Adrenal gland (tissue), 12 donors: ENCODE measurements around the gene BTN3A1. TPM values are rescaled to one million over a fixed set of nuclear protein-coding genes. Genes with fewer than 3 reads are reported as not detected.

Experiments used
- DNase-seq, 7 donors: peaks; one replicate each; pipeline ENCODE4 v3.0.0-alpha.2; 2019 to 2020
- H3K27ac ChIP-seq, 5 donors: fragments of 200-600 bp; sonication (generic) in 4 of 5; 1 replicate in 3 of 5; 2 replicates in 2 of 5; pipeline versions ENCODE4 v1.5.1 to v1.8.0; 2016 to 2020; ENCODE audit warnings: mild to moderate bottlenecking in 1 of 5
- H3K27me3 ChIP-seq: fragments of 200-600 bp; 2 replicates; pipeline ENCODE4 v1.8.0; 2021
- H3K36me3 ChIP-seq, 2 donors: fragments of 200-600 bp; replicated peaks in 1 of 2; 1 replicate in 1 of 2; 2 replicates in 1 of 2; pipeline versions ENCODE4 v1.5.1 to v1.8.0; 2018 to 2022
- H3K4me1 ChIP-seq, 2 donors: fragments of 200-600 bp; replicated peaks in 1 of 2; 1 replicate in 1 of 2; 2 replicates in 1 of 2; pipeline versions ENCODE4 v1.5.1 to v1.8.0; 2018 to 2021
- H3K4me3 ChIP-seq, 4 donors: fragments of 200-600 bp; sonication (generic) in 3 of 4; one replicate each; pipeline ENCODE4 v1.5.1; 2016 to 2018
- H3K9me3 ChIP-seq, 3 donors: fragments of 200-600 bp; sonication (generic) in 1 of 3; replicated peaks in 1 of 3; 1 replicate in 2 of 3; 2 replicates in 1 of 3; pipeline versions ENCODE4 v1.5.1 to v1.8.0; 2016 to 2021
- CTCF ChIP-seq, 6 experiments: fragments of 450-650 bp in 4 of 6; fragments of 200-600 bp in 2 of 6; sonication (generic) in 1 of 6; IDR thresholded peaks; 1 replicate in 5 of 6; 2 replicates in 1 of 6; pipeline versions ENCODE4 v1.5.1 to v1.8.0; 2016 to 2021; ENCODE audit warnings: antibody characterized with exemption in 6 of 6, mild to moderate bottlenecking in 2 of 6, moderate library complexity in 1 of 6
- POLR2A ChIP-seq, 2 donors: fragments of 450-650 bp; IDR thresholded peaks; one replicate each; pipeline ENCODE4 v1.6.1; 2017; ENCODE audit warnings: antibody characterized with exemption in 2 of 2, mild to moderate bottlenecking in 2 of 2, moderate library complexity in 1 of 2
- WGBS, 4 donors: extraction: QIAGEN DNeasy Blood & Tissue Kit in 2 of 4; methylation state at CpG; one replicate each; pipeline versions ENCODE4 v1.1.5 to v1.1.7; 2013 to 2017; 5-methylcytosine and 5-hydroxymethylcytosine counted together
- intact Hi-C, 2 donors: fragments of 100-400 bp; cut with DNase I; formaldehyde crosslinking; loops; one replicate each; pipeline versions ENCODE4 v1.14.1 to v1.15.0; 2022 to 2023
- polyA plus RNA-seq, 3 donors: library from polyadenylated mRNA; stranded (reverse); fragments of 200-250 nt in 2 of 3; fragments of 350-450 nt in 1 of 3; fragmentation: Illumina TruSeq in 1 of 3; extraction: RNeasy Lipid Tissue Mini Kit (QIAGEN cat#74804) in 1 of 3; gene quantifications; one replicate each; pipeline ENCODE4 v1.2.3, GENCODE V29; 2013 to 2014
- total RNA-seq, 9 donors: library from RNA; depleted of rRNA in 4 of 9; stranded (reverse); fragments of >200 nt in 4 of 9; fragments of 120-200 nt in 1 of 9; fragmentation: NEBNext Ultra II Directional in 1 of 9; extraction: Animal tissue kit (Norgen Biotek cat#: 25700) in 1 of 9; gene quantifications; one replicate each; pipeline versions ENCODE4 v1.1.0 to v1.2.4, GENCODE V29; 2013 to 2023
- donor health status: healthy with polysubstance abuse.
- donor health status: Bipolar disorder and iron deficiency.
- donor health status: DM: yes; HTN: yes; CAD: no.
- donor health status: DM: no; HTN: no; CAD: no.
- donor health status: DM: no; HTN: no; CAD: no.
- donor health status: DM: yes; HTN: yes; CAD: no.

Gene BTN3A1
- total and polyA plus RNA-seq, 12 donors, result 17.5 to 56.7 (median 38.3) TPM

DNA sequence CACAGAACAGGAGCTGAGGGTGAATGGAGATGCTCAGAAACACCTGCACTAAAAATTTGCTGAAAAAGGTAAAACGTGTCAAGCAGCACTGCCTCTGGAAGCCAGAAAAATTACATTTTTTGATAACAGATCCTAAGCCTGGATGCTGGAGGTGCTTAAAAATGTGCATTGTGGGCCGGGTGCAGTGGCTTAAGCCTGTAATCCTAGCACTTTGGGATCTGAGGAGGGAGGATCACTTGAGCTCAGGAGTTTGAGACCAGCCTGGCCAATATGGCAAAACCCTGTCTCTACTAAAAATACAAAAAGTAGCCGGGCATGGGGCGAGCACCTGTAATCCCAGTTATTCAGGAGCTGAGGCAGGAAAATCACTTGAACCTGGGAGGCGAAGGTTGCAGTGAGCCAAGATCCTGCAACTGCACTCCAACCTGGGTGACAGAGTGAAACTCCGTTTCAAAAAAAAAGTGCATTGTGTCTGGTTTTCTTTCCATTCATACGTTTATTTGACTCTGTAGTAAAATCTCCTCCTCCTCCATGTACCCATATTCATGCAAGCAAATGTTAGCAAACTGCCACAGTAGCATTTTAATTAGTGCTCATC, 587 bp upstream of the BTN3A1 start:
- Histone ChIP-seq H3K27ac (peak overlapping the region in 4 of 5 donors; percentile 44 to 92 (median 84)), H3K36me3 (peaks cover 0 to 6% of the 10 kb centered on the region in 2 donors), H3K27me3 (no peaks in the 10 kb centered on the region), H3K4me1 (peaks cover 0 to 19% of the 10 kb centered on the region in 2 donors), H3K9me3 (no peaks in the 10 kb centered on the region), H3K4me3 (peak overlapping the region in 3 of 4 donors; percentile 34 to 75 (median 42))
- DNase-seq, result no peak
- intact Hi-C loops, result no loop called here
- no peak for TF ChIP-seq CTCF (IDR thresholded peaks at IDR 0.05)
- TF ChIP-seq POLR2A (IDR thresholded peaks at IDR 0.05), result no peak
- WGBS, 4 donors, result 33 to 41% (median 34%) methylated on average over 7 of the region's 7 CpGs

DNA sequence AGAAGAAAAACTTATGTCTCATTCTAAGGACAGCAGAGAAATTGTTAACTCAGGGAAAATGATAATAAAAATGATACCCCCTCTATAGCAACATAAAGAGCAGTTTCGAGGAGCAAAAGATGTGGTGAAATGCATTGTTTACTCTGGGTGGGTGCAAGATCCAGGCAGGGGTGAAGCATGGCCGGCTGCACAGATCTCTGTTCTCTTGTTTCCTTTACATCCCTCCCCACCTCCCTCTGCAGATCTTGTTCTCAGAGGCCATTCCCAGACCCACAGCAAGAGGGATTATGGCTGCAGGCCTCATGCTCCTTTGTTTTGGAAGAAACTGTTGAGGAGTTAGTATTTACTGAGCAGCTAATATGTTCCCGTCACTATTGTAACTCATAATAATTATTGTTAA, 1.8 kb downstream of the BTN3A1 start:
- Histone ChIP-seq H3K27ac (no peak overlapping the region), H3K4me1 (peaks cover 0 to 19% of the 10 kb centered on the region in 2 donors), H3K27me3 (no peaks in the 10 kb centered on the region), H3K9me3 (no peaks in the 10 kb centered on the region), H3K4me3 (no peak overlapping the region), H3K36me3 (peaks cover 0 to 11% of the 10 kb centered on the region in 2 donors)
- no peak for TF ChIP-seq CTCF (IDR thresholded peaks at IDR 0.05)
- TF ChIP-seq POLR2A (IDR thresholded peaks at IDR 0.05), result no peak
- no peak for DNase-seq
- WGBS, 4 donors, result 79 to 89% (median 83%) methylated on average over 3 of the region's 3 CpGs
- intact Hi-C loops, result no loop called here

DNA sequence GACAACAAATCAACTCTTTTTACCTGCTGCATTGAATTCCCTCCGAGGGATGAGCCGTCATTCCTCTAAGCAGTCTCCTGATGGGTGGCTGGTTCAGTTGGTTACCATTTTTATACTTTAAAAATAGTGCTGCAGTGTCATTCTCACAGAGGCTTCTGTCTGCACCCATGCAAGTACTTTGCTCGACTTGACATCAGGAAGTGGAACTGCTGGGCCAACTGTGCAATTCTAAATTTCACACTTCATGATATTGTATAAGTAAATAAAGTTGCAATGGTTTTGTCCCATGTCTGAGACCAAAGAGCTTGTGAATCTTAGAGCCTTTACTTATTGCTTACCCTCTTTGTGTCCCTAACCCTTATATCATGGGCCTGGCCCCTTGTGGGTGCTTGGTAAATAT, 2.5 kb downstream of the BTN3A1 start:
- Histone ChIP-seq H3K9me3 (no peaks in the 10 kb centered on the region), H3K4me1 (peaks cover 0 to 19% of the 10 kb centered on the region in 2 donors), H3K4me3 (no peak overlapping the region), H3K27me3 (no peaks in the 10 kb centered on the region), H3K27ac (no peak overlapping the region), H3K36me3 (peaks cover 0 to 16% of the 10 kb centered on the region in 2 donors)
- no peak for TF ChIP-seq POLR2A (IDR thresholded peaks at IDR 0.05)
- no peak for TF ChIP-seq CTCF (IDR thresholded peaks at IDR 0.05)
- intact Hi-C loops, result no loop called here
- DNase-seq, result no peak
- 81 to 96% (median 86%) methylated on average over 3 of the region's 3 CpGs for WGBS, 4 donors

- H3K4me1 ChIP-seq, result peaks cover 0 to 2% of the 10 kb centered on the region in 2 donors
- DNase-seq, result no peak
- peaks cover 0 to 36% of the 10 kb centered on the region in 2 donors for H3K36me3 ChIP-seq
- intact Hi-C loops, result no loop called here
- no peak overlapping the region for H3K4me3 ChIP-seq
- H3K27ac ChIP-seq, result no peak overlapping the region
- H3K27me3 ChIP-seq, result no peaks in the 10 kb centered on the region
- TF ChIP-seq POLR2A (IDR thresholded peaks at IDR 0.05), result no peak
- no peak for TF ChIP-seq CTCF (IDR thresholded peaks at IDR 0.05)
- 89 to 92% (median 90%) methylated on average over 10 of the region's 10 CpGs for WGBS, 4 donors
- H3K9me3 ChIP-seq, result no peaks in the 10 kb centered on the region
Measured at GRCh38 chr6:26408828-26409730, 7.0 kb downstream of the BTN3A1 start.
